ENCODE results near the gene LRRN4. TPM values are rescaled to one million over a fixed set of nuclear protein-coding genes. Genes with fewer than 3 reads are reported as not detected.
"Not testable (repeated sequence)": the region's sequence is repeated elsewhere in the genome, so short reads cannot be mapped to it uniquely, and the experiment has no call there.

LRRN4 gene
- polyA plus RNA-seq, 2 donors, result 0.02 TPM; not detected in 1

- Histone ChIP-seq H3K27ac (ENCODE audit: low read depth in 2 of 2, low read length in 1 of 2) (no peak overlapping the region), H3K36me3 (ENCODE audit: control insufficient read depth in 2 of 2, insufficient read depth in 2 of 2, low read length in 1 of 2) (peaks cover 9 to 26% of the 10 kb centered on the region in 2 donors), H3K4me1 (ENCODE audit: control insufficient read depth in 2 of 2, insufficient read depth in 2 of 2, low read length in 1 of 2) (no peaks in the 10 kb centered on the region), H3K27me3 (ENCODE audit: control insufficient read depth in 1 of 2, insufficient read depth in 2 of 2, low read length in 2 of 2) (no peaks in the 10 kb centered on the region), H3K4me3 (ENCODE audit: low read depth in 1 of 2, low read length in 2 of 2) (no peak overlapping the region), H3K9me3 (ENCODE audit: control insufficient read depth in 2 of 2, insufficient read depth in 1 of 2, low read depth in 1 of 2, low read length in 1 of 2) (no peaks in the 10 kb centered on the region)
- 85 to 86% methylated on average over 5 of the region's 5 CpGs for WGBS, 2 donors
These were observed 14.1 kb downstream of the LRRN4 start for GRCh38 chr20:6039766-6040165.

- Histone ChIP-seq H3K4me3 (ENCODE audit: low read depth in 1 of 2, low read length in 2 of 2) (no peak overlapping the region), H3K4me1 (ENCODE audit: control insufficient read depth in 2 of 2, insufficient read depth in 2 of 2, low read length in 1 of 2) (no peaks in the 10 kb centered on the region), H3K36me3 (ENCODE audit: control insufficient read depth in 2 of 2, insufficient read depth in 2 of 2, low read length in 1 of 2) (peaks cover 13 to 26% of the 10 kb centered on the region in 2 donors), H3K27ac (ENCODE audit: low read depth in 2 of 2, low read length in 1 of 2) (no peak overlapping the region), H3K27me3 (ENCODE audit: control insufficient read depth in 1 of 2, insufficient read depth in 2 of 2, low read length in 2 of 2) (no peaks in the 10 kb centered on the region), H3K9me3 (ENCODE audit: control insufficient read depth in 2 of 2, insufficient read depth in 1 of 2, low read depth in 1 of 2, low read length in 1 of 2) (no peaks in the 10 kb centered on the region)
- 90 to 92% methylated on average over 3 of the region's 3 CpGs for WGBS, 2 donors
These were observed 15.6 kb downstream of the LRRN4 start for GRCh38 chr20:6038256-6038655.

GRCh38 chr20:6037082-6037481 is 16.8 kb downstream of the LRRN4 start:
- no peak overlapping the region for H3K27ac ChIP-seq (ENCODE audit: low read depth in 2 of 2, low read length in 1 of 2)
- no peak overlapping the region for H3K4me3 ChIP-seq (ENCODE audit: low read depth in 1 of 2, low read length in 2 of 2)
- whole genome bisulfite sequencing, 2 donors, result 91 to 92% methylated on average over 1 of the region's 1 CpG
- no peaks in the 10 kb centered on the region for H3K9me3 ChIP-seq (ENCODE audit: control insufficient read depth in 2 of 2, insufficient read depth in 1 of 2, low read depth in 1 of 2, low read length in 1 of 2)
- H3K36me3 ChIP-seq (ENCODE audit: control insufficient read depth in 2 of 2, insufficient read depth in 2 of 2, low read length in 1 of 2), result peaks cover 13 to 23% of the 10 kb centered on the region in 2 donors
- no peaks in the 10 kb centered on the region for H3K4me1 ChIP-seq (ENCODE audit: control insufficient read depth in 2 of 2, insufficient read depth in 2 of 2, low read length in 1 of 2)
- no peaks in the 10 kb centered on the region for H3K27me3 ChIP-seq (ENCODE audit: control insufficient read depth in 1 of 2, insufficient read depth in 2 of 2, low read length in 2 of 2)

- H3K4me1 ChIP-seq (ENCODE audit: control insufficient read depth in 2 of 2, insufficient read depth in 2 of 2, low read length in 1 of 2), result no peaks in the 10 kb centered on the region
- no peaks in the 10 kb centered on the region for H3K9me3 ChIP-seq (ENCODE audit: control insufficient read depth in 2 of 2, insufficient read depth in 1 of 2, low read depth in 1 of 2, low read length in 1 of 2)
- peaks cover 13 to 14% of the 10 kb centered on the region in 2 donors for H3K36me3 ChIP-seq (ENCODE audit: control insufficient read depth in 2 of 2, insufficient read depth in 2 of 2, low read length in 1 of 2)
- H3K4me3 ChIP-seq (ENCODE audit: low read depth in 1 of 2, low read length in 2 of 2), result no peak overlapping the region
- H3K27ac ChIP-seq (ENCODE audit: low read depth in 2 of 2, low read length in 1 of 2), result no peak overlapping the region
- H3K27me3 ChIP-seq (ENCODE audit: control insufficient read depth in 1 of 2, insufficient read depth in 2 of 2, low read length in 2 of 2), result no peaks in the 10 kb centered on the region
- WGBS, 2 donors, result 96 to 97% methylated on average over 4 of the region's 4 CpGs
These were observed 17.6 kb downstream of the LRRN4 start for GRCh38 chr20:6036213-6036612.

GRCh38 chr20:6034134-6034969 is 19.5 kb downstream of the LRRN4 start:
- Histone ChIP-seq H3K9me3 (ENCODE audit: control insufficient read depth in 2 of 2, insufficient read depth in 1 of 2, low read depth in 1 of 2, low read length in 1 of 2) (no peaks in the 10 kb centered on the region), H3K4me1 (ENCODE audit: control insufficient read depth in 2 of 2, insufficient read depth in 2 of 2, low read length in 1 of 2) (no peaks in the 10 kb centered on the region), H3K4me3 (ENCODE audit: low read depth in 1 of 2, low read length in 2 of 2) (no peak overlapping the region), H3K27ac (ENCODE audit: low read depth in 2 of 2, low read length in 1 of 2) (no peak overlapping the region), H3K36me3 (ENCODE audit: control insufficient read depth in 2 of 2, insufficient read depth in 2 of 2, low read length in 1 of 2) (peaks cover 7 to 13% of the 10 kb centered on the region in 2 donors), H3K27me3 (ENCODE audit: control insufficient read depth in 1 of 2, insufficient read depth in 2 of 2, low read length in 2 of 2) (no peaks in the 10 kb centered on the region)
- WGBS, 2 donors, result 47 to 61% methylated on average over 2 of the region's 2 CpGs

GRCh38 chr20:6032907-6033306 is 21.0 kb downstream of the LRRN4 start:
- not testable (repeated sequence) for H3K9me3 ChIP-seq (ENCODE audit: control insufficient read depth in 2 of 2, insufficient read depth in 1 of 2, low read depth in 1 of 2, low read length in 1 of 2); H3K4me1 ChIP-seq (ENCODE audit: control insufficient read depth in 2 of 2, insufficient read depth in 2 of 2, low read length in 1 of 2); H3K4me3 ChIP-seq (ENCODE audit: low read depth in 1 of 2, low read length in 2 of 2); H3K27me3 ChIP-seq (ENCODE audit: control insufficient read depth in 1 of 2, insufficient read depth in 2 of 2, low read length in 2 of 2); H3K27ac ChIP-seq (ENCODE audit: low read depth in 2 of 2, low read length in 1 of 2); H3K36me3 ChIP-seq (ENCODE audit: control insufficient read depth in 2 of 2, insufficient read depth in 2 of 2, low read length in 1 of 2)
- WGBS, 2 donors, result 92 to 96% methylated on average over 8 of the region's 8 CpGs

GRCh38 chr20:6030453-6031080 is 23.3 kb downstream of the LRRN4 start:
- 82 to 93% methylated on average over 6 of the region's 6 CpGs for WGBS, 2 donors
- H3K4me1 ChIP-seq (ENCODE audit: control insufficient read depth in 2 of 2, insufficient read depth in 2 of 2, low read length in 1 of 2), result no peaks in the 10 kb centered on the region

GRCh38 chr20:6029538-6029937 is 24.3 kb downstream of the LRRN4 start:
- no peak overlapping the region for H3K27ac ChIP-seq (ENCODE audit: low read depth in 2 of 2, low read length in 1 of 2)
- H3K4me3 ChIP-seq (ENCODE audit: low read depth in 1 of 2, low read length in 2 of 2), result no peak overlapping the region
- H3K36me3 ChIP-seq (ENCODE audit: control insufficient read depth in 2 of 2, insufficient read depth in 2 of 2, low read length in 1 of 2), result peaks cover 1 to 6% of the 10 kb centered on the region in 2 donors
- no peaks in the 10 kb centered on the region for H3K27me3 ChIP-seq (ENCODE audit: control insufficient read depth in 1 of 2, insufficient read depth in 2 of 2, low read length in 2 of 2)
- H3K9me3 ChIP-seq (ENCODE audit: control insufficient read depth in 2 of 2, insufficient read depth in 1 of 2, low read depth in 1 of 2, low read length in 1 of 2), result no peaks in the 10 kb centered on the region
- no peaks in the 10 kb centered on the region for H3K4me1 ChIP-seq (ENCODE audit: control insufficient read depth in 2 of 2, insufficient read depth in 2 of 2, low read length in 1 of 2)
- 62 to 75% methylated on average over 6 of the region's 6 CpGs for WGBS, 2 donors

More at GRCh38 chr20:6030453-6031080, 23.3 kb downstream of the LRRN4 start:
- Histone ChIP-seq H3K27ac (ENCODE audit: low read depth in 2 of 2, low read length in 1 of 2) (no peak overlapping the region), H3K4me3 (ENCODE audit: low read depth in 1 of 2, low read length in 2 of 2) (no peak overlapping the region), H3K27me3 (ENCODE audit: control insufficient read depth in 1 of 2, insufficient read depth in 2 of 2, low read length in 2 of 2) (no peaks in the 10 kb centered on the region), H3K36me3 (ENCODE audit: control insufficient read depth in 2 of 2, insufficient read depth in 2 of 2, low read length in 1 of 2) (peaks cover 4 to 6% of the 10 kb centered on the region in 2 donors), H3K9me3 (ENCODE audit: control insufficient read depth in 2 of 2, insufficient read depth in 1 of 2, low read depth in 1 of 2, low read length in 1 of 2) (no peaks in the 10 kb centered on the region)

GRCh38 chr20:6028818-6029217 is 25.0 kb downstream of the LRRN4 start:
- Histone ChIP-seq H3K27me3 (ENCODE audit: control insufficient read depth in 1 of 2, insufficient read depth in 2 of 2, low read length in 2 of 2) (no peaks in the 10 kb centered on the region), H3K4me1 (ENCODE audit: control insufficient read depth in 2 of 2, insufficient read depth in 2 of 2, low read length in 1 of 2) (no peaks in the 10 kb centered on the region), H3K27ac (ENCODE audit: low read depth in 2 of 2, low read length in 1 of 2) (no peak overlapping the region), H3K4me3 (ENCODE audit: low read depth in 1 of 2, low read length in 2 of 2) (no peak overlapping the region), H3K36me3 (ENCODE audit: control insufficient read depth in 2 of 2, insufficient read depth in 2 of 2, low read length in 1 of 2) (peaks cover 0 to 9% of the 10 kb centered on the region in 2 donors), H3K9me3 (ENCODE audit: control insufficient read depth in 2 of 2, insufficient read depth in 1 of 2, low read depth in 1 of 2, low read length in 1 of 2) (no peaks in the 10 kb centered on the region)

All from esophagus (tissue), 2 donors.